ENCODE data around the gene SPG7. TPM values are rescaled to one million over a fixed set of nuclear protein-coding genes. Genes with fewer than 3 reads are reported as not detected.

The SPG7 gene
- polyA plus RNA-seq, 2 of the 4 experiments (the other 2 are of a cell fraction): 53.2 to 73.2 TPM

GRCh38 chr16:89555780-89556179, 47.6 kb downstream of the SPG7 start:
- 88% methylated on average over 11 of the region's 13 CpGs for WGBS (ENCODE audit: missing lambda C conversion rate)
- H3K4me2 ChIP-seq: no peak overlapping the region
- H3K4me3 ChIP-seq: no peak overlapping the region
- TF ChIP-seq CEBPB (IDR thresholded peaks at IDR 0.05) (no peak), MYC (IDR thresholded peaks at IDR 0.05; ENCODE audit: borderline replicate concordance, low read length) (no peak), EHMT2 (IDR thresholded peaks at IDR 0.05; ENCODE audit: low read depth) (no peak), ZC3H11A (IDR thresholded peaks at IDR 0.05) (no peak), RCOR1 (IDR thresholded peaks at IDR 0.05; ENCODE audit: low read depth, low read length) (no peak), KDM1A (IDR thresholded peaks at IDR 0.05; ENCODE audit: low read depth) (no peak), FOXS1 (CRISPR knock-in tag; IDR thresholded peaks at IDR 0.05) (no peak), HES2 (IDR thresholded peaks at IDR 0.05) (no peak), CBX2 (IDR thresholded peaks at IDR 0.05; ENCODE audit: borderline replicate concordance, low read depth) (no peak), ATOH8 (CRISPR knock-in tag; IDR thresholded peaks at IDR 0.05; ENCODE audit: low read depth) (no peak), FOSB (CRISPR knock-in tag; IDR thresholded peaks at IDR 0.05) (no peak), CTCF (IDR thresholded peaks at IDR 0.05) (no peak)
- ChIA-PET POLR2A (no interaction called here), CTCF (interaction anchor here (1.3 to 4.7 kb wide), 2 partner anchors 8 to 60 kb away, joined by 3 to 41 read pairs; no protein-coding TSS in a partner anchor)
- no peak overlapping the region for H3K27ac ChIP-seq
- ATAC-seq (no peak), FAIRE-seq (no peak), DNase-seq (ENCODE audit: low read depth in 1 of 2, low spot score in 1 of 2) (no peak)
- peaks cover 18% of the 10 kb centered on the region for H3K4me1 ChIP-seq
- no peaks in the 10 kb centered on the region for H3K9me3 ChIP-seq

GRCh38 chr16:89556750-89557689, 48.8 kb downstream of the SPG7 start:
- FAIRE-seq: no peak
- no peak overlapping the region for H3K4me2 ChIP-seq
- CTCF ChIA-PET: interaction anchor here (0.7 to 4.7 kb wide), 21 partner anchors 9 to 341 kb away, joined by 3 to 41 read pairs (median 4); partner anchors contain the start of gene SPG7

More at GRCh38 chr16:89556750-89557689, 48.8 kb downstream of the SPG7 start:
- 72% methylated on average over 34 of the region's 34 CpGs for WGBS (ENCODE audit: missing lambda C conversion rate)
- peak; percentile 78 to 86 for DNase-seq (ENCODE audit: low read depth in 1 of 2, low spot score in 1 of 2)
- H3K4me3 ChIP-seq: no peak overlapping the region
- no peaks in the 10 kb centered on the region for H3K9me3 ChIP-seq
- H3K4me1 ChIP-seq: peaks cover 18% of the 10 kb centered on the region
- H3K27ac ChIP-seq: no peak overlapping the region
- ATAC-seq: peak; percentile 68 to 70
- POLR2A ChIA-PET: interaction anchor here (1.0 kb wide), 1 partner anchor 49 kb away, joined by 3 read pairs; the partner anchor contains the start of gene SPG7
- TF ChIP-seq ZC3H11A (IDR thresholded peaks at IDR 0.05): no peak
- peak; percentile 70 for TF ChIP-seq SMC3 (IDR thresholded peaks at IDR 0.05)
- TF ChIP-seq RAD21 (conservative IDR thresholded peaks at IDR 0.05 in 1 of 2, IDR thresholded peaks at IDR 0.05 in 1 of 2): peak; percentile 47 to 60
- TF ChIP-seq MAFK (IDR thresholded peaks at IDR 0.05; ENCODE audit: partially characterized antibody): peak; percentile 0
- no peak for TF ChIP-seq FOSL2 (IDR thresholded peaks at IDR 0.05)
- TF ChIP-seq FOSL2 (CRISPR knock-in tag; IDR thresholded peaks at IDR 0.05): 0 out of 2 replicates have a peak, but pooled peaks have one; percentile 7
- TF ChIP-seq CTCF (IDR thresholded peaks at IDR 0.05): peak; percentile 77
